ENCODE data around the gene NIM1K.
"Not testable (repeated sequence)": the region's sequence is repeated elsewhere in the genome, so short reads cannot be mapped to it uniquely, and the experiment has no call there.

Gene NIM1K

DNA sequence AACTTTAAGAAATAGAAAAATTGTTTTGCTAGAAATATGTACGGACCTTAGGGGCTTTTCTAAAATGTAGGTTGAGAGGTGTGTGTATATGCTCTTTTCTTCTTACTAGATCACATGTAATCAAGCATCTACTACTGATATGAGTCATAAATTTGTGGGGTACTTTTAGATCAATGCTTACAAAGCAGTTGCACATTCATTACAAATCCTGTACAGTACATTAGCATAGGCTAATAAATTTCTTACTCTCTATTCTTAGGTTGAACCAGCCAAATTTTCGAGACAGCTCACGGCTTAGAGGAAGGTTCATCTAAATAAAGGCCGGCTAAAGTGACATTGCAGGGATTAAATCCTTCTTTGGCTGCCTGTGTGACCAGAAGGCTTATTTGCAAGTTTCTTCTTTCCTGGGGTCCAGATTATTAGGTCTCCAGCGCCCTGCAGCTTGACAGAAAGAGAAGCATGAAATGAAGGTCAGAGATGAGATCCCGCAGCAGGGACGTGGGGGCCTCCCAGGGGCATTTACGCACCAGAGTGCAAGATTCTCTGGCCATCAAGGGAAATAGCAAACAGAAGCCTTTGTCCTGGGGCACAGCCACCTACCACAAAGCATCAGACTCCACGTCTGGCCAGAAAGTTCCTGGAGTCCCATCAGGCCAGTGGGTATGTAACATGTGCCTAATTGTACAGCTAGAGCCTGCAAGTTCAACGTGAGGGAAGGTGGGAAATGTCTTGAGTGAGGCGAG lies 53.0 kb downstream of the NIM1K start:
- Histone ChIP-seq H3K4me3 (ENCODE audit: low read length) (no peak overlapping the region), H3K4me1 (ENCODE audit: control insufficient read depth, insufficient read depth, low read length) (no peaks in the 10 kb centered on the region), H3K27ac (ENCODE audit: low read length) (no peak overlapping the region), H3K9me3 (ENCODE audit: control insufficient read depth, insufficient read depth, low read length) (no peaks in the 10 kb centered on the region), H3K36me3 (ENCODE audit: control insufficient read depth, insufficient read depth, low read length) (no peaks in the 10 kb centered on the region), H3K27me3 (ENCODE audit: control insufficient read depth, insufficient read depth, low read length) (no peaks in the 10 kb centered on the region)
- WGBS (ENCODE audit: insufficient coverage, insufficient read length), result no CpG with 5 or more reads among the region's 11 CpGs
- DNase-seq (ENCODE audit: low read depth, low spot score), result no peak

DNA sequence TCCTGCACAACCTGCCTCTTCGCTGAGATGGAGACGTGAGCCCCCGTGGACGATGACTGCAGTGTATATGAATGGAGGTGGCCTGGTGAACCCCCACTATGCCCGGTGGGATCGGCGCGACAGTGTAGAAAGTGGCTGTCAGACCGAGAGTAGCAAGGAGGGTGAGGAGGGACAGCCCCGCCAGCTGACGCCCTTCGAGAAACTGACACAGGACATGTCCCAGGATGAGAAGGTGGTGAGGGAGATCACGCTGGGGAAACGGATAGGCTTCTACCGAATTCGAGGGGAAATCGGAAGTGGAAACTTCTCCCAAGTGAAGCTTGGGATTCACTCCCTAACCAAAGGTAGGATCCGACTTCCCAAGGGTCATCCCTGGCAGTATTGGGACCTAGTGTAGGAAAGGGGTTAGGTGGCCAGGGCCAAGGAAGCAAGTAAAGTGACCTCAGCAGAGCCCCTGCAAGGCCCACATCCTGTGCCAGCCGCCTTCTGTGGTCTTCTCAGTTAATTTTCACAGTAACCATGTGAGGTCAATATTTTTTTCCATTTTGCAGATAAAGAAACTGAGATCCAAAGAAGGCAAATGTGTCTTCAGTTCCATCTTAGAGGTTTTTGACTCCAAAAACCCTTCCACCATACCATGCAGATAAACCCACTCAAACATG lies 53.8 kb downstream of the NIM1K start:
- no peak for DNase-seq (ENCODE audit: low read depth, low spot score)
- Histone ChIP-seq H3K27ac (ENCODE audit: low read length) (no peak overlapping the region), H3K27me3 (ENCODE audit: control insufficient read depth, insufficient read depth, low read length) (no peaks in the 10 kb centered on the region), H3K36me3 (ENCODE audit: control insufficient read depth, insufficient read depth, low read length) (no peaks in the 10 kb centered on the region), H3K9me3 (ENCODE audit: control insufficient read depth, insufficient read depth, low read length) (no peaks in the 10 kb centered on the region), H3K4me1 (ENCODE audit: control insufficient read depth, insufficient read depth, low read length) (no peaks in the 10 kb centered on the region), H3K4me3 (ENCODE audit: low read length) (no peak overlapping the region)
- no CpG with 5 or more reads among the region's 19 CpGs for WGBS (ENCODE audit: insufficient coverage, insufficient read length)

DNA sequence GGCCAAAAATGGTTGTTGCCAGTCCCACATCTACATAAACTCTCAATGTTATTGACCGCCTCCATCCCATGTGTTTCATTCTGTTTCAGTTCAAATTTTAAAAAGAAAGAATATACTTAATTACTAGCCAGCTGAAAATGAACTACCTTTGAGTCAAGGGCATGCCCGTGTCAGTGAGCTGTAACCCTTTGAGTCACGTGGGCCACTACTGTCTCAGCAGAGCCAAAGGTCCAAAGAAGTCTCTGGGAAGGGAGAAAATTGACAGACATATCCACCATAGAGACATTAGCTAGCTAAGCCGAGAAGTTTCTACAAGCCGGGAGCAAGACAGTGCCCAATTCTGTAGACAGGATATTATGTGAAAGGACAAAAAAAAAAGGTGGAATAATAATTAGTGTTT lies 59.7 kb downstream of the NIM1K start:
- Histone ChIP-seq H3K27ac (ENCODE audit: low read length) (no peak overlapping the region), H3K36me3 (ENCODE audit: control insufficient read depth, insufficient read depth, low read length) (no peaks in the 10 kb centered on the region), H3K27me3 (ENCODE audit: control insufficient read depth, insufficient read depth, low read length) (no peaks in the 10 kb centered on the region), H3K9me3 (ENCODE audit: control insufficient read depth, insufficient read depth, low read length) (no peaks in the 10 kb centered on the region), H3K4me3 (ENCODE audit: low read length) (no peak overlapping the region), H3K4me1 (ENCODE audit: control insufficient read depth, insufficient read depth, low read length) (no peaks in the 10 kb centered on the region)
- no peak for DNase-seq (ENCODE audit: low read depth, low spot score)
- whole genome bisulfite sequencing (ENCODE audit: insufficient coverage, insufficient read length), result no CpG with 5 or more reads among the region's 5 CpGs

DNA sequence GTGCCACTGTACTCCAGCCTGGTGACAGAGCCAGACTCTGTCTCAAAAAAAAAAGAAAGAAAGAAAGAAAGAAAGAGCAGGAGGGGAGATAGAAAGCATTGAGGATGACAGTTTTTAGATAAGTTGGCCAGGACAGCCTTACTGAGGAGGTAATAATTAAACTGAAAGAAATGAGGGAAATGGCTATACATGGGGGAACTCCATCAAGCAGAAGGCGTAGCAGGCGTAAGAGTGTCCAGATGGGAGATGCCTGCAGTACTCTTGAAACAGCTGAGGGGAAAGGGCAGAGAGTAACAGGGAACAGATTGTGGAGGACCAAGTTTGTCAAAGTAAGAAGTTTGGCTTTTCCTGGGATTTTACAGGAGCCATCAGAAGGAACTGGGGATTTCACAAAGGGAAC lies 63.7 kb downstream of the NIM1K start:
- no peaks in the 10 kb centered on the region for H3K36me3 ChIP-seq (ENCODE audit: control insufficient read depth, insufficient read depth, low read length)

DNA sequence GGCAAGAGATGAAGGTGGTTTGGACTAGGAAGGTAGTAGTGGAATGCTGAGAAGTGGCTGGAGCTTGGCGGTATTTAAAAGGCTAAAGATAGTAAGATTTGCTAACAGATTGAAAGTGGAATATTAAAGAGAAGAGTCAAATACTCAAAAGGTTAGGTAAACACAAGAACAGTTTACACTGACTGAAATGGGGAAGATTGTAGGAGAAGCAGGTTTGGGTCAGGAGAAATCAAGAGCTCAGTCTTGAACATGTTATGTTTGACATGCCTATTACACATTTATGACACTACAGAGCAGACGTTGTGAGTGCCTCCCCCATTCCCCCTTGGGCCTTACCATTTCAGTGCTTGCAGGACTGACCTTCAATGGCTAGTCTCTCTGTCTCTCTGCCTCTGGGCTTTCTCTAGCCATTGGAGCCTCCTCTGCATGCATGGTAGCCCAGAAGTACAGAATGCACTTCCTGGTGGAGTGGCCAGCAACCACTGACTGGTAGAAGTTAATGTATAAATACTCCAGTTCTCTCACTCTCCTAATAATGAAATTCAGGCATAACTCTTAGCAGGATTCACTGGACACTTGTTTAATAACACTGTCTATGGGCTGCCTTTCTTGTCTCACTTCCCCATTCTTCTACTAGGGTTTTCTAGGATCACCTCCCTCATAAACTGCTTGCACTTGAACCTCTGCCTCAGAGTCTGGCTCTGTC lies 64.4 kb downstream of the NIM1K start:
- Histone ChIP-seq H3K36me3 (ENCODE audit: control insufficient read depth, insufficient read depth, low read length) (no peaks in the 10 kb centered on the region), H3K4me3 (ENCODE audit: low read length) (no peak overlapping the region), H3K27me3 (ENCODE audit: control insufficient read depth, insufficient read depth, low read length) (no peaks in the 10 kb centered on the region), H3K4me1 (ENCODE audit: control insufficient read depth, insufficient read depth, low read length) (no peaks in the 10 kb centered on the region), H3K9me3 (ENCODE audit: control insufficient read depth, insufficient read depth, low read length) (no peaks in the 10 kb centered on the region), H3K27ac (ENCODE audit: low read length) (no peak overlapping the region)
- WGBS (ENCODE audit: insufficient coverage, insufficient read length), result no CpG with 5 or more reads among the region's 2 CpGs
- DNase-seq (ENCODE audit: low read depth, low spot score), result no peak

More for the DNA sequence above, 63.7 kb downstream of the NIM1K start:
- no CpG with 5 or more reads among the region's 2 CpGs for WGBS (ENCODE audit: insufficient coverage, insufficient read length)
- no peak for DNase-seq (ENCODE audit: low read depth, low spot score)
- no peaks in the 10 kb centered on the region for H3K9me3 ChIP-seq (ENCODE audit: control insufficient read depth, insufficient read depth, low read length)
- no peak overlapping the region for H3K27ac ChIP-seq (ENCODE audit: low read length)
- H3K4me3 ChIP-seq (ENCODE audit: low read length), result no peak overlapping the region
- no peaks in the 10 kb centered on the region for H3K4me1 ChIP-seq (ENCODE audit: control insufficient read depth, insufficient read depth, low read length)
- H3K27me3 ChIP-seq (ENCODE audit: control insufficient read depth, insufficient read depth, low read length), result no peaks in the 10 kb centered on the region

DNA sequence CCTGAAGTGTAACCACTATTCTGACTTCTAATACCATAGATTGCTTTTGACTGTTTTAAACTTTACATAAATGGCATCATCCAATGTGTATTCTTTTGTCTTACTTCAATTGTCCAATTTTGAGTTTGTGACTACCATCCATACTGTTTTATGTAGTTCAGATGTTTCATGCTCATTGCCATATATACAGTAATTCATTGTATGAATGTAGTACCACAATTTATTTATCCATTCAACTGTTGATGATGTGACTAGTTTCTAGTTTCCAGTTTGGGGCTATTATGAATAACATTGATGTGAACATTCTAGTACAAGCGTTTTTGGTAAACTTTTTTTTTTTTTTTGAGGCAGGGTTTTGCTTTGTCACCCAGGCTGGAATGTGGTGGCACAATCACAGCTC lies 66.1 kb downstream of the NIM1K start:
- WGBS (ENCODE audit: insufficient coverage, insufficient read length), result no CpG with 5 or more reads among the region's 1 CpG
- no peaks in the 10 kb centered on the region for H3K27me3 ChIP-seq (ENCODE audit: control insufficient read depth, insufficient read depth, low read length)

DNA sequence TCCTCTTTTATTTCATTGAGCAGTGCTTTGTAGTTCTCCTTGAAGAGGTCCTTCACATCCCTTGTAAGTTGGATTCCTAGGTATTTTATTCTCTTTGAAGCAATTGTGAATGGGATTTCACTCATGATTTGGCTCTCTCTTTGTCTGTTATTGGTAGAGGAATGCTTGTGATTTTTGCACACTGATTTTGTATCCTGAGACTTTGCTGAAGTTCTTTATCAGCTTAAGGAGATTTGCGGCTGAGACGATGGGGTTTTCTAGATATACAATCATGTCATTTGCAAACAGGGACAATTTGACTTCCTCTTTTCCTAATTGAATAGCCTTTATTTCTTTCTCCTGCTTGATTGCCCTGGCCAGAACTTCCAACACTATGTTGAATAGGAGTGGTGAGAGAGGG lies 70.2 kb downstream of the NIM1K start:
- H3K4me1 ChIP-seq (ENCODE audit: control insufficient read depth, insufficient read depth, low read length); H3K9me3 ChIP-seq (ENCODE audit: control insufficient read depth, insufficient read depth, low read length); H3K27me3 ChIP-seq (ENCODE audit: control insufficient read depth, insufficient read depth, low read length); DNase-seq (ENCODE audit: low read depth, low spot score); H3K4me3 ChIP-seq (ENCODE audit: low read length); H3K36me3 ChIP-seq (ENCODE audit: control insufficient read depth, insufficient read depth, low read length); H3K27ac ChIP-seq (ENCODE audit: low read length): not testable (repeated sequence)
- no CpG with 5 or more reads among the region's 2 CpGs for WGBS (ENCODE audit: insufficient coverage, insufficient read length)

More for the DNA sequence above, 66.1 kb downstream of the NIM1K start:
- Histone ChIP-seq H3K36me3 (ENCODE audit: control insufficient read depth, insufficient read depth, low read length) (no peaks in the 10 kb centered on the region), H3K9me3 (ENCODE audit: control insufficient read depth, insufficient read depth, low read length) (no peaks in the 10 kb centered on the region), H3K27ac (ENCODE audit: low read length) (no peak overlapping the region), H3K4me1 (ENCODE audit: control insufficient read depth, insufficient read depth, low read length) (no peaks in the 10 kb centered on the region), H3K4me3 (ENCODE audit: low read length) (no peak overlapping the region)
- no peak for DNase-seq (ENCODE audit: low read depth, low spot score)

DNA sequence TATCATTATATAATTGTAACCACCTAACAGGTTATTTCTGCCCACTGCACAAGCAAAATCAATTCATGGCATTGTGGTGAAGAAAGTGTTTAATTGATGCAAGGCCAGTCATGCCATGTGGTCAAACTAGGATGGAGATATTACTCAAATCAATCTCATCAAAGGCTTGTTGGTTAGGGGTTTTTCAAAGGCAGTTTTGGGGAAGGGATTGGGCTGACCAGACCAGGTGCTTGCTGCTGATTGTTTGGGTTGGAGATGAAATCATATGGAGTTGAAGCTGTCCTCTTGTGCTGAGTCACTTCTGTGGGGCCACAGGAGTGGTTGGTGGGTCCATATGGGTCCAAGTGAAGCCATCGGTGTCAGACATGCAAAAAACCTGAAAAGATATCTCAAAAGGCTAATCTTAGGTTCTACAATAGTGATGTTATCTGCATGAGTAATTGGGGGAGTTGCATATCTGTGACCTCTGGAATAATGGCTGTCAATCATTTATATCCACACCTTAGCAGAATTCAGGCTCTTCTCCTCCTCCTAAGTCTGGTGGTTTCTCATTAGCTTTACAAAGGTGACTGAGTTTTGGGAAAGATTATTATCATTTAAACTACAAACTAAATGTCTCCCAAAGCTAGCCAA lies 76.3 kb downstream of the NIM1K start:
- Histone ChIP-seq H3K4me3 (ENCODE audit: low read length) (no peak overlapping the region), H3K4me1 (ENCODE audit: control insufficient read depth, insufficient read depth, low read length) (no peaks in the 10 kb centered on the region), H3K27me3 (ENCODE audit: control insufficient read depth, insufficient read depth, low read length) (no peaks in the 10 kb centered on the region; the same call in 1 of the 2 replicates), H3K9me3 (ENCODE audit: control insufficient read depth, insufficient read depth, low read length) (no peaks in the 10 kb centered on the region), H3K27ac (ENCODE audit: low read length) (no peak overlapping the region), H3K36me3 (ENCODE audit: control insufficient read depth, insufficient read depth, low read length) (no peaks in the 10 kb centered on the region)
- DNase-seq (ENCODE audit: low read depth, low spot score), result no peak
- WGBS (ENCODE audit: insufficient coverage, insufficient read length), result no CpG with 5 or more reads among the region's 1 CpG

DNA sequence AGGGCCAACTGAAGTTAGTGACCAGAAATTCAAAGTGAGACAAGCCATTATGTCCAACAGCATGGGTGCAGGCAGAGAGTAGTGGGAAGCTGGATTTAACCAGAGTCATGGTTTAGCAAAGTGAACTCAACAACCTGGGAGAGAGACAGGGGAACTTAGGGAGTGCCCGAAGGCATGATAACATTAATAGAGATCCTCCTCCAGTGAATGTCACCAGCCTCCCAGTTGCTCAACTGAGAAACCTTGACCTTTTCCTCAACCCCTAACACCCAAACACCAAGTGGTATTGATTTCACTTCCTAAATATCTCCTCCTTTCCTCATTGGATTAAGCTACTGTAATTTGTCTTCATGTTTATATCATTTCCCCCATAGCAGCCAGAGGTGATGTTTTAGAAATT lies 78.6 kb downstream of the NIM1K start:
- Histone ChIP-seq H3K36me3 (ENCODE audit: control insufficient read depth, insufficient read depth, low read length) (no peaks in the 10 kb centered on the region), H3K4me3 (ENCODE audit: low read length) (no peak overlapping the region), H3K9me3 (ENCODE audit: control insufficient read depth, insufficient read depth, low read length) (no peaks in the 10 kb centered on the region), H3K4me1 (ENCODE audit: control insufficient read depth, insufficient read depth, low read length) (no peaks in the 10 kb centered on the region), H3K27me3 (ENCODE audit: control insufficient read depth, insufficient read depth, low read length) (no peaks in the 10 kb centered on the region; the same call in 1 of the 2 replicates), H3K27ac (ENCODE audit: low read length) (no peak overlapping the region)
- no peak for DNase-seq (ENCODE audit: low read depth, low spot score)
- no CpG with 5 or more reads among the region's 1 CpG for WGBS (ENCODE audit: insufficient coverage, insufficient read length)

DNA sequence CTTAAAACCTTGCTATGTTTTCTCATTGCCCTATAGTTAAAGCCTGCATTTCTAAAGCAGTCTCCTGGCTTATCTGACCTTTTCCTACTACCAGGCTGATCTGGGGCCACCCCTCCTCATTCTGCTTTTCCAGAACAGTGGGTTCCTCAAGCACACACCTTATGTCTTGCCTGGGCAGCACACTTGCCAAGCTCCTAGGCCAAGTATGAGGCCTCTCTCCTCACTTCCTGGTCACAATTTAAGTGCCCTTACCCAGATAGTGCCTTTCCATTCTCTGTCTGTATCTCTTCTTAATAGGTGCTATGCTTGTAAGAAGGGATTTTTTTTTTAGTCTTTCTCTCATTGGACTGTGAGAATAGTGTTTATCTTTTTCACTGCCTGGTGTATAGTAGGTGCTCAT lies 81.5 kb downstream of the NIM1K start:
- Histone ChIP-seq H3K36me3 (ENCODE audit: control insufficient read depth, insufficient read depth, low read length) (no peaks in the 10 kb centered on the region), H3K4me3 (ENCODE audit: low read length) (no peak overlapping the region), H3K27ac (ENCODE audit: low read length) (no peak overlapping the region), H3K4me1 (ENCODE audit: control insufficient read depth, insufficient read depth, low read length) (no peaks in the 10 kb centered on the region), H3K27me3 (ENCODE audit: control insufficient read depth, insufficient read depth, low read length) (no peaks in the 10 kb centered on the region; the same call in 1 of the 2 replicates), H3K9me3 (ENCODE audit: control insufficient read depth, insufficient read depth, low read length) (no peaks in the 10 kb centered on the region)
- DNase-seq (ENCODE audit: low read depth, low spot score), result no peak

Measured in iPS DF 6.9 (cell line).